Trophoblast cell (in vitro differentiated cells and primary cell): ENCODE results near the gene NEMP1.
A peak's percentile ranks its signal among the peaks of the same experiment; 100 is the strongest.

Experiments
- DNase-seq, 2 donors: peaks; one replicate each; pipeline ENCODE4 v3.0.0-alpha.2; 2016
- H2AFZ ChIP-seq: 2 replicates; pipeline ENCODE4 v1.6.1; 2013; ENCODE audit warnings: low read length, moderate library complexity, mild to moderate bottlenecking; ENCODE audit not compliant: insufficient read depth, poor library complexity
- H2AK5ac ChIP-seq: 2 replicates; pipeline ENCODE4 v1.6.1; 2013; ENCODE audit warnings: mild to moderate bottlenecking, low read length
- H2BK120ac ChIP-seq: 2 replicates; pipeline ENCODE4 v1.6.1; 2013; ENCODE audit warnings: low read length, mild to moderate bottlenecking, moderate library complexity; ENCODE audit not compliant: insufficient read depth, poor library complexity
- H2BK12ac ChIP-seq: 2 replicates; pipeline ENCODE4 v1.6.1; 2013; ENCODE audit warnings: mild to moderate bottlenecking, low read length, moderate library complexity
- H2BK5ac ChIP-seq: 2 replicates; pipeline ENCODE4 v1.6.1; 2013; ENCODE audit warnings: low read length, low read depth, moderate library complexity, mild to moderate bottlenecking; ENCODE audit not compliant: poor library complexity
- H3K14ac ChIP-seq: 2 replicates; pipeline ENCODE4 v1.6.1; 2013; ENCODE audit warnings: mild to moderate bottlenecking, low read length
- H3K18ac ChIP-seq: 2 replicates; pipeline ENCODE4 v1.6.1; 2013; ENCODE audit warnings: mild to moderate bottlenecking, low read length
- H3K23ac ChIP-seq: 2 replicates; pipeline ENCODE4 v1.6.1; 2013; ENCODE audit warnings: low read length
- H3K27ac ChIP-seq: 2 replicates; pipeline ENCODE4 v1.5.1; 2013; ENCODE audit warnings: low read depth, mild to moderate bottlenecking, inconsistent platforms, low read length, moderate library complexity
- H3K27me3 ChIP-seq: 2 replicates; pipeline ENCODE4 v1.6.1; 2013; ENCODE audit warnings: inconsistent platforms, mild to moderate bottlenecking, low read length, moderate library complexity; ENCODE audit not compliant: insufficient read depth
- H3K36me3 ChIP-seq, 2 experiments: 1 replicate in 1 of 2; 2 replicates in 1 of 2; pipeline ENCODE4 v1.6.1; 2013; ENCODE audit warnings: low read length in 2 of 2, mild to moderate bottlenecking in 2 of 2, moderate library complexity in 1 of 2; ENCODE audit not compliant: insufficient read depth in 2 of 2, control insufficient read depth in 1 of 2
- H3K4ac ChIP-seq: 2 replicates; pipeline ENCODE4 v1.6.1; 2013; ENCODE audit warnings: low read depth, mild to moderate bottlenecking, low read length, moderate library complexity
- H3K4me1 ChIP-seq, 2 experiments: 1 replicate in 1 of 2; 2 replicates in 1 of 2; pipeline ENCODE4 v1.6.1; 2013; ENCODE audit warnings: low read length in 2 of 2, mild to moderate bottlenecking in 2 of 2, moderate library complexity in 1 of 2; ENCODE audit not compliant: insufficient read depth in 2 of 2, control insufficient read depth in 1 of 2
- H3K4me2 ChIP-seq: 2 replicates; pipeline ENCODE4 v1.6.1; 2013; ENCODE audit warnings: inconsistent platforms, mild to moderate bottlenecking, low read length, moderate library complexity
- H3K4me3 ChIP-seq: 2 replicates; pipeline ENCODE4 v1.5.1; 2013; ENCODE audit warnings: mild to moderate bottlenecking, low read depth, low read length, inconsistent platforms
- H3K79me1 ChIP-seq: one replicate; pipeline ENCODE4 v1.6.1; 2013; ENCODE audit warnings: low read length
- H3K79me2 ChIP-seq: 2 replicates; pipeline ENCODE4 v1.6.1; 2013; ENCODE audit warnings: low read length, mild to moderate bottlenecking; ENCODE audit not compliant: control insufficient read depth, insufficient read depth, poor library complexity
- H3K9ac ChIP-seq: 2 replicates; pipeline ENCODE4 v1.6.1; 2013; ENCODE audit warnings: mild to moderate bottlenecking, low read length
- H3K9me3 ChIP-seq: 2 replicates; pipeline ENCODE4 v1.6.1; 2013; ENCODE audit warnings: low read depth, mild to moderate bottlenecking, control low read depth, inconsistent platforms, low read length; ENCODE audit not compliant: insufficient read depth
- H4K12ac ChIP-seq: 2 replicates; pipeline ENCODE4 v1.6.1; 2013; ENCODE audit warnings: low read depth, mild to moderate bottlenecking, low read length, moderate library complexity
- H4K8ac ChIP-seq: 2 replicates; pipeline ENCODE4 v1.6.1; 2013; ENCODE audit warnings: low read depth, mild to moderate bottlenecking, low read length, moderate library complexity
- H4K91ac ChIP-seq: one replicate; pipeline ENCODE4 v1.6.1; 2013; ENCODE audit warnings: low read depth, mild to moderate bottlenecking, low read length, moderate library complexity
- WGBS: extraction: QIAGEN DNeasy Blood & Tissue Kit; methylation state at CpG from one replicate; pipeline ENCODE4 v1.1.7; 2013; ENCODE audit warnings: missing lambda C conversion rate; ENCODE audit not compliant: insufficient read length, insufficient coverage; ENCODE audit errors: extremely low coverage; 5-methylcytosine and 5-hydroxymethylcytosine counted together

The NEMP1 gene

DNA sequence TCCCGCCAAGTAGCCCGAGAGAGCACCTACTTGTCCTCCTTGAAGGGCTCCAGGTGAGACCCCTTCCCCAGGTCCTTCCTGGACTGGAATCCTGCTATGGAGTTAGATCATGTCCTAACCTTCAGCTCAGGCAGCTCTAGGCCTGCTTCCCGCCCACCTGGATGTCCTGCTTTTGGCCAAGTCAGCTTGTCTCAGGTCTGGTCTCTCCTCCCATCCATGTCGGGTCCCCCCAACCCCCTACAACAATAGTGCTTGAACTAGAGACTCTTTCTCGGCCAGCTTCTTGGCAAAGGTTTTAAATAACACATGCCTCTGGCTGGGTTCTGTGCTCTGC is 13.9 kb upstream of the NEMP1 start:
- Histone ChIP-seq H3K36me3 (peaks cover 56 to 61% of the 10 kb centered on the region in 2 experiments), H3K4me3 (no peak overlapping the region), H3K79me1 (peaks cover 22% of the 10 kb centered on the region), H3K14ac (no peak overlapping the region), H3K18ac (no peak overlapping the region), H3K4me1 (peaks cover 18 to 22% of the 10 kb centered on the region in 2 experiments), H4K8ac (no peak overlapping the region), H2BK5ac (no peak overlapping the region), H4K12ac (no peak overlapping the region), H3K23ac (no peak overlapping the region), H3K9me3 (peaks cover 2% of the 10 kb centered on the region), H2AK5ac (no peak overlapping the region), H3K27me3 (no peaks in the 10 kb centered on the region), H3K9ac (no peak overlapping the region), H4K91ac (no peak overlapping the region), H3K79me2 (peaks cover 19% of the 10 kb centered on the region), H2AFZ (no peak overlapping the region), H2BK12ac (no peak overlapping the region), H2BK120ac (no peak overlapping the region), H3K4ac (no peak overlapping the region), H3K4me2 (no peak overlapping the region), H3K27ac (no peak overlapping the region)
- no CpG with 5 or more reads among the region's 5 CpGs for WGBS
- DNase-seq, result no peak

DNA sequence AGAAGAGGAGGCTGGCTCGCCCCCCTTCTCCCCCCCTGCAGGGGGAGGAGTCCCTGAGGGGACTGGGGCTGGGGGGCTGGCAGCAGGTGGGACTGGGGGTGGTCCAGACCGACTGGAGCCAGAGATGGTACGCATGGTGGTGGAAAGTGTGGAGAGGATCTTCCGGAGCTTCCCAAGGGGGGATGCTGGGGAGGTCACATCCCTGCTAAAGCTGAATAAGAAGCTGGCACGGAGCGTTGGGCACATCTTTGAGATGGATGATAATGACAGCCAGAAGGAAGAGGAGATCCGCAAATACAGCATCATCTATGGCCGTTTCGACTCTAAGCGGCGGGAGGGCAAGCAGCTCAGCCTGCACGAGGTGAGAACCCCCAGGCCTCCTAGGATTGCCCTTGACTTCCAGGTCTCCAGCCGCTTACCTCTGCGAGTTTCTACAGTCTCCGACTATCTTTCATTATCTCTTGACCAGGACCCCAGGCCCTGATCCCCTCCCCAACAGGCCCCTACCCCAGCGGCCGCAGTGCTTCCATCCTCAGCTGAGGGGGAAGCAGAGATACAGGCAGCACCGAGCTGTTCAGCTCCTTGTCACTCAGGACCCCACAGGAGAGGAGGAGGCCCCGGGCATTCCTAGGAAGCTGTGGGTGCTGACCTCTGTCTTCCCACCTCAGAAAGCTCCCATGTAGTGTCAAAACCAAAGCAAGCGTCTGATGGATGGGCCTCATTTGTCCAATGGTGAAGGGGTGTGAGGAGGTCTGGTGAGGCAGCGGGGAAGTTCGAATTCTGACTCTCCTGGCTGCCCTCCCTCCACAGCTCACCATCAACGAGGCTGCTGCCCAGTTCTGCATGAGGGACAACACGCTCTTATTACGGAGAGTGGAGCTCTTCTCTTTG is 13.3 kb upstream of the NEMP1 start:
- DNase-seq, result no peak
- peaks cover 18 to 22% of the 10 kb centered on the region in 2 experiments for H3K4me1 ChIP-seq
- H4K91ac ChIP-seq, result no peak overlapping the region
- no peak overlapping the region for H3K4me3 ChIP-seq
- no peak overlapping the region for H3K14ac ChIP-seq
- no peak overlapping the region for H2BK12ac ChIP-seq
- no peak overlapping the region for H4K8ac ChIP-seq
- H3K79me1 ChIP-seq, result peaks cover 27% of the 10 kb centered on the region
- H3K36me3 ChIP-seq, result peaks cover 55 to 57% of the 10 kb centered on the region in 2 experiments
- no peak overlapping the region for H2BK5ac ChIP-seq
- H2AK5ac ChIP-seq, result no peak overlapping the region
- peaks cover 2% of the 10 kb centered on the region for H3K9me3 ChIP-seq
- peak overlapping the region; percentile 60 for H3K4ac ChIP-seq
- no peak overlapping the region for H2AFZ ChIP-seq
- H3K27ac ChIP-seq, result no peak overlapping the region
- H4K12ac ChIP-seq, result no peak overlapping the region
- no peak overlapping the region for H3K18ac ChIP-seq
- H3K79me2 ChIP-seq, result peaks cover 22% of the 10 kb centered on the region
- no CpG with 5 or more reads among the region's 25 CpGs for WGBS
- H3K9ac ChIP-seq, result no peak overlapping the region
- no peak overlapping the region for H3K4me2 ChIP-seq
- H2BK120ac ChIP-seq, result no peak overlapping the region
- H3K23ac ChIP-seq, result no peak overlapping the region
- no peaks in the 10 kb centered on the region for H3K27me3 ChIP-seq

DNA sequence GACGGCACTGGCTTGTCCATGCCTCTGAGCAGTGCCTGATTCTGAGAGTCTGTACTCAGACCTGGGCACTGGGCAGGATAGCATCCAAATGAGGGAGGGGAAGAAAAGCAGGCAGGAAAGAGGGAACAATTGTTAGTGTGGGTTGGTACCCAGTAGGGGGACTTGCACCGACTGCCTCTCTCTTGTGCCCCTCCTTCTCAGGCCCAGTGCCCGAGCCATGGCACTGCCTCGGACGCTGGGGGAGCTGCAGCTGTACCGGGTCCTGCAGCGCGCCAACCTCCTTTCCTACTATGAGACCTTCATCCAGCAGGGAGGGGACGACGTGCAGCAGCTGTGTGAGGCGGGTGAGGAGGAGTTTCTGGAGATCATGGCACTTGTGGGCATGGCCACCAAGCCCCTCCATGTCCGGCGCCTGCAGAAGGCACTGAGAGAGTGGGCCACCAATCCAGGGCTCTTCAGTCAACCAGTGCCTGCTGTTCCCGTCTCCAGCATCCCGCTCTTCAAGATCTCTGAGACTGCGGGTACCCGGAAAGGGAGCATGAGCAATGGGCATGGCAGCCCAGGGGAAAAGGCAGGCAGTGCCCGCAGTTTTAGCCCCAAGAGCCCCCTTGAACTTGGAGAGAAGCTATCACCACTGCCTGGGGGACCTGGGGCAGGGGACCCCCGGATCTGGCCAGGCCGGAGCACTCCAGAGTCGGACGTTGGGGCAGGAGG is 12.5 kb upstream of the NEMP1 start:
- Histone ChIP-seq H4K91ac (no peak overlapping the region), H3K4ac (peak overlapping the region; percentile 60), H2AFZ (no peak overlapping the region), H3K4me3 (no peak overlapping the region), H4K8ac (no peak overlapping the region), H3K9me3 (no peaks in the 10 kb centered on the region), H3K36me3 (peaks cover 47 to 49% of the 10 kb centered on the region in 2 experiments), H3K27ac (no peak overlapping the region), H2BK120ac (no peak overlapping the region), H3K9ac (no peak overlapping the region), H3K4me1 (peaks cover 18 to 27% of the 10 kb centered on the region in 2 experiments), H2AK5ac (no peak overlapping the region), H2BK12ac (no peak overlapping the region), H3K14ac (no peak overlapping the region), H3K18ac (peak overlapping the region; percentile 23), H4K12ac (no peak overlapping the region), H3K79me1 (peaks cover 28% of the 10 kb centered on the region), H3K23ac (no peak overlapping the region), H2BK5ac (no peak overlapping the region), H3K4me2 (peak overlapping the region; percentile 74), H3K79me2 (peaks cover 24% of the 10 kb centered on the region), H3K27me3 (no peaks in the 10 kb centered on the region)
- WGBS, result no CpG with 5 or more reads among the region's 22 CpGs
- no peak for DNase-seq

DNA sequence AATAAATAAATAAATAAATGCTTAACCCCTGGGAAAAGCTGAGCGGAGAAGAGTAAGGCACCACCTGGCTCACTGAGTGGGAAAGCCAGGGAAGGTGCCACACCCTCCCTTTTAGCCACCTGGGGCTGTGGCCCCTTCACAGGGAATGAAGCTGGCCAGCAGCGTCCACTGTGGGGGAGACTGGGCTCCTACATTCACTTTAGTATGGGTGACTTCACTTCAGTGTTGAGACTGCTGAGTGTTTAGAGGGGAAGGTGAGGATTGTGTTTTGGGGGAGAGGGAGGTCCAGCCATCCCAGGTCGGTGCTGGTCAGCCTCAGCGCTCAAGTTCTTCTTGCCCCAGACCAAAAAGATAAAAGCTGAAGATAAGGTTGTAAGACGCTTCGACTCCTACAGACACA is 11.9 kb upstream of the NEMP1 start:
- Histone ChIP-seq H3K4me3 (peak overlapping the region; percentile 35), H3K79me1 (peaks cover 31% of the 10 kb centered on the region), H2AK5ac (no peak overlapping the region), H2AFZ (no peak overlapping the region), H3K23ac (no peak overlapping the region), H3K14ac (no peak overlapping the region), H3K4me2 (peak overlapping the region; percentile 74), H3K79me2 (peaks cover 27% of the 10 kb centered on the region), H4K91ac (no peak overlapping the region), H4K12ac (no peak overlapping the region), H2BK5ac (no peak overlapping the region), H3K9me3 (no peaks in the 10 kb centered on the region), H3K36me3 (peaks cover 43% of the 10 kb centered on the region in 2 experiments), H3K4ac (peak overlapping the region; percentile 60), H2BK12ac (no peak overlapping the region), H2BK120ac (no peak overlapping the region), H3K27ac (no peak overlapping the region), H3K27me3 (no peaks in the 10 kb centered on the region), H3K9ac (no peak overlapping the region), H3K4me1 (peaks cover 22 to 31% of the 10 kb centered on the region in 2 experiments), H4K8ac (no peak overlapping the region), H3K18ac (no peak overlapping the region)
- no CpG with 5 or more reads among the region's 6 CpGs for WGBS
- no peak for DNase-seq
